HT1080 (cell line): Measurements from ENCODE around the gene NLGN3. TPM values are rescaled to one million over a fixed set of nuclear protein-coding genes. Genes with fewer than 3 reads are reported as not detected.

Source experiments
- DNase-seq: peaks from one replicate; pipeline ENCODE4 v3.0.0-alpha.2; 2015; ENCODE audit warnings: low read depth
- small RNA-seq: library from RNA; depleted of rRNA; stranded (forward); fragments of <200 nt; gene quantifications from one replicate; pipeline ENCODE3, GENCODE V24; 2014
- total RNA-seq: library from RNA; depleted of rRNA; stranded (reverse); fragments of >200 nt; shearing (Covaris generic); gene quantifications from 2 replicates; pipeline ENCODE4 v1.2.3, GENCODE V29; 2014; rRNA removed

The NLGN3 gene
- total RNA-seq, 1 experiment from 2014 or later: 0.06 TPM

DNA sequence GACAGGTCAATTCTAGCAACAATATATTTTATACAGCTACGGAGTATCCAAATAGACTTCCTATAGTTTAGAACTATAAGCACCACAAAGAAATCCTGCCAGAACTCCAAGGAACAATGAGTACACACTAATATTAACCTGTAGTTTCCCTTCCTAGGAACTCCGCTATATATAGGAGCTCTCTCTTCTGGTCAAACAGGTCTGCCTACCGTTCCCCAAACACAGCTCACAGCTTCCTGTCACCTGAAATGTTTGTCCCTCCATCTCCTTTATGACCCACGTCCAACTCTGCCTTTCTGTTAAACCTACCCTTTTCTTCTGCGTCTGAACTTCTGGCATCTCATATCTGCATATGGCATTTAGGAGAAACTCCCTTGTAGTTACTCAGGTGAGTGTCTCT lies 67.9 kb downstream of the NLGN3 start:
- DNase-seq: no peak

DNA sequence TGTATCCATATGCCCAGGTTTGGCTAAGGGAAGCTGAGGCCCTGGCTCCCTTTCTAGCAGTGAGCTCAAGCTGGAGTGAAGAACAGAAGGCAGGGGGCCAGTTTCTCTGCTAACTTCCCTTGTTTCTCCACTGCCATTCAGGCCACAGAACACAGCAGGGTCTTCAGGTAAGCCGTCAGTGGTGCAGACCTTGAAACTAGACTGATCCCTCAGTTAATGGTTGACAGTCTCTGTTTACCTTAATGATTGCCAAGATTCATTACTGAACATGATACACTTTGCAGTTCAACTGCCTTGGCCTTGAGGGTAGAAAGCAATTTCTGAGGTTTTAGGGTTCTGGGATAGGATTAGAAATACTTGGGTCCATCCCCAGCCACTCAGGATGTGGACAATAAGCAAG lies 69.5 kb downstream of the NLGN3 start:
- no peak for DNase-seq

DNA sequence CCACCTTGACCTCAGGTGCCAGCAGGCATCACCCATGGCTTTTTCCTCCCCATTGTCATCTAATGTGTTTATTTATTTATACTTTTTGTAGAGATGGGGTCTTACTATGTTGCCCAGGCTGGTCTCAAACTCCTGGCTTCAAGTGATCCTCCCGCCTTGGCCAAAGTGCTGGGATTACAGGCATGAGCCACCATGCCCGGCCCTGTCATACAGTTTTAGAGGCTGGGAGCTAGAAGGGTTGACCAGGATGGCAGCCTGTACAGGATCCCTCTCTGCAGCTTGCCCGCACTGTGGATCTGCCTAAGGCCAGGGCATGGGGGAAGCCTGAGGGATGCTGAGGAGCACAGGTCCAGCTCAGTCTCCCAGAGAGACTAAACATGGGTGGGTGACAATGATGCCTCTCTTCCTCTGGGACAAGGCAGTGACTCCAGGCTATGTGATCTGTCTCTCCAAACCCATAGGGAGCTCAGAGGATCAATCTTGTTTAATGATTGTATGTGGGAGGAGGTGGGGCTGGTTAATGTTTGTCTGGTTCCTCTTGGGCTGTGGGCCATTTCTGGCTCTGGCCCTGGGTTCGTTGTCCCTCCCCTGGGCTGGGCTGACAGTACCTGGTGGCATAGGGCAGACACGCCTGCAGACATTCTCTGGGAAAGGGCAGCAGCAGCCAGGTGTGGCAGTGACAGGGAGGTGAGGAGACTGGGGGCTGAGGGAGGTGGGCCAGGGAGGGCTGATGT lies 70.1 kb downstream of the NLGN3 start:
- no peak for DNase-seq

DNA sequence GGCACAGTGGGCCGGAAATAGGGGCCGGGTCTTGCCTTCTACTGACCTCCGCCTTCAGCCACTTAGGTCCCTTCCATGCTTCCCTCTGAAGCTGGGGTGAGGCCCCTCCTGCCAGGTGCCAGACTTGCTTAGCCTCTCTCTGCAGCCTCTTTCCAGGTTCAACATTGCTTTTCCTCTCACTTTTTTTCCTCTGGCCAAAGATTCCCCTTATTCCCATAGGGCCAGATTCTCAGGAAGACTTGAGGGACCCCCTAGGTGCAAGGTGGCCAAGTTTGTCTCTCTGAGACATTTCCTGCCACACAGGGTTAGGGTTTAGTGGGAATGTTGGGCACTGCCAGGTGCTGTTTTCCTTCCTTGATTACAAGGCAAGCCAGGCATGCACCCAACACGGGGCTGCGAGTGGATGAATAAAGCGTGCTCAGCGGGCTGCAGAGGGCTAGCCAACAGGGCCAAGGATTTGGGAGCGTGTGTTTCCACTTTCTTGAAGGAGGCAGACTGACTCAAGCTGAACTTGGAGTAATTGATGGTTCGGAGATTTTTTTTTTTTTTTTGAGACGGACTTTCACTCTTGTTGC lies 70.8 kb downstream of the NLGN3 start:
- no peak for DNase-seq

DNA sequence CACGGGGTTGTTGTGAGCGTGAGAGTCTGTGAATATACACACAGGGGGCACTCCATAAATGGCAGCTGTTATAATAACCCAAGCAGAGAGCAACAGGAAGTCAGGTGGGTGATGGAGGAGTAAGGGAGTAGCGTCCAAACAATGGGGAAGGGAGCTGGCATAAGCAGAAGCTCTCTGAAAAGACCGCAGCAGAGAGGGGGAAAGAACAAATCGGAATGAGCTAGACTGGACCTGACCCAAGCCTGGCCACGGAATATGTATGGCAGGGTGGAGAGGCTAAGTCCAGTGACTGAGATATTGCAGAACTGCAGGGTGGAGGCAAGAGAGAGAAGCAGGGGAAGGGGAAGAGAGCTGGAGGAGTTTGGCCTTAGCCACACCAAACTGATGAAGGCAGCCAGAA lies 71.8 kb downstream of the NLGN3 start:
- no peak for DNase-seq

DNA sequence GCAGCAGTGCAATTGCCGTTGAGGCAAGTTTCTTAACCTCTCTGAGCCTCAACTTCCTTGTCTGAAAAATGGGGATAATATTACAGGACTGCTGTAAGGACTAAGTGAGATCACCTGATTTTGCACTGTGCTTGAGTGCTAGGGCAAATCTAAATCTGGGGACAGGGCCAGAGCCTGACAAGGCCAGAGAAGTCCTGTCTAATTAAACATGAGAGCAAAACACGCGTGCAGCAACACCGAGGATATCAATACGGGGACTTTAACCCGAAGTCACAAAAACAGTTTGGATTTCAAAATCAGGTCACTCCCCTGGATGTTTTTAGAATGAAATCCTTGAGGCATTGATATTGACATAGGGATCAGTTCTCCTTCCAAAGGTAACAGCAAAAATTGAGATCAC lies 72.7 kb downstream of the NLGN3 start:
- no peak for DNase-seq

Small RNAs within 50 kb of the gene (small RNA-seq; reads per million reads assigned to genes)
- not detected for gene CXorf65

Other genes starting within 250 kb of the NLGN3 start
- gene TEX11, start 236.1 kb upstream of the NLGN3 start, total RNA-seq: not detected in 2 replicates
- not detected in 2 replicates for gene SLC7A3, start 213.7 kb upstream of the NLGN3 start, total RNA-seq
- gene SNX12, start 76.5 kb upstream of the NLGN3 start, total RNA-seq: 61.2 and 68.9 TPM in 2 replicates
- 1.2 and 1.8 TPM in 2 replicates for gene FOXO4, start 49.0 kb upstream of the NLGN3 start, total RNA-seq
- gene CXorf65, start 38.1 kb upstream of the NLGN3 start, total RNA-seq: not detected in 2 replicates
- not detected in 2 replicates for gene IL2RG, start 33.3 kb upstream of the NLGN3 start, total RNA-seq
- 10.1 and 13.6 TPM in 2 replicates for gene MED12, start 26.2 kb upstream of the NLGN3 start, total RNA-seq
- gene GJB1, start 78.4 kb downstream of the NLGN3 start, total RNA-seq: not detected in 2 replicates
- 17.8 and 23.8 TPM in 2 replicates for gene ZMYM3, start 109.3 kb downstream of the NLGN3 start, total RNA-seq
- 469 and 520 TPM in 2 replicates for gene NONO, start 138.8 kb downstream of the NLGN3 start, total RNA-seq
- gene ITGB1BP2, start 156.9 kb downstream of the NLGN3 start, total RNA-seq: 0.97 and 1.00 TPM in 2 replicates
- 17.4 and 18.0 TPM in 2 replicates for gene TAF1, start 221.5 kb downstream of the NLGN3 start, total RNA-seq